A549 (cell line): Measurements from ENCODE around the gene DGAT2.

Experiments used
- CHD2 ChIP-seq: fragments of 150-350 bp; IDR thresholded peaks from 2 replicates; pipeline ENCODE4 v1.6.1; 2014; ENCODE audit warnings: low read length; ENCODE audit not compliant: partially characterized antibody
- E2F6 ChIP-seq: IDR thresholded peaks from 2 replicates; pipeline ENCODE4 v1.6.1; 2012; ENCODE audit warnings: low read depth, borderline replicate concordance
- EP300 ChIP-seq, 2 experiments: fragments of >200 bp; sonication (Bioruptor Twin); formaldehyde crosslinking; IDR thresholded peaks; 2 replicates in 1 of 2; 3 replicates in 1 of 2; pipeline ENCODE4 v1.6.1; 2016 to 2017
- ESRRA ChIP-seq: fragments of 150-350 bp; IDR thresholded peaks from 2 replicates; pipeline ENCODE4 v1.6.1; 2014; ENCODE audit warnings: mild to moderate bottlenecking, low read length, borderline replicate concordance
- MYC ChIP-seq: IDR thresholded peaks from 2 replicates; pipeline ENCODE4 v1.6.1; 2012; ENCODE audit warnings: mild to moderate bottlenecking, inconsistent platforms, low read length, improper control_type of control experiment, borderline replicate concordance
- NPAS2 ChIP-seq: fragments of 250-450 bp; sonication (Bioruptor Pico); IDR thresholded peaks from 2 replicates; pipeline ENCODE4 v1.8.0; 2022; ENCODE audit warnings: mild to moderate bottlenecking, moderate library complexity, borderline replicate concordance
- POLR2A ChIP-seq: IDR thresholded peaks from 2 replicates; pipeline ENCODE4 v1.6.1; 2012; ENCODE audit warnings: mild to moderate bottlenecking, low read length
- TF ChIP-seq, protein P1 (sequence below): fragments of >200 bp; sonication (Bioruptor Twin); formaldehyde crosslinking; IDR thresholded peaks from 3 replicates; pipeline ENCODE4 v1.5.1; 2016
- TF ChIP-seq, protein P2 (sequence below): fragments of 150-350 bp; IDR thresholded peaks from 2 replicates; pipeline ENCODE4 v1.6.1; 2014; ENCODE audit warnings: low read depth, mild to moderate bottlenecking, low read length

- no peak for TF ChIP-seq EP300 (IDR thresholded peaks at IDR 0.05)
- TF ChIP-seq, protein P1, sequence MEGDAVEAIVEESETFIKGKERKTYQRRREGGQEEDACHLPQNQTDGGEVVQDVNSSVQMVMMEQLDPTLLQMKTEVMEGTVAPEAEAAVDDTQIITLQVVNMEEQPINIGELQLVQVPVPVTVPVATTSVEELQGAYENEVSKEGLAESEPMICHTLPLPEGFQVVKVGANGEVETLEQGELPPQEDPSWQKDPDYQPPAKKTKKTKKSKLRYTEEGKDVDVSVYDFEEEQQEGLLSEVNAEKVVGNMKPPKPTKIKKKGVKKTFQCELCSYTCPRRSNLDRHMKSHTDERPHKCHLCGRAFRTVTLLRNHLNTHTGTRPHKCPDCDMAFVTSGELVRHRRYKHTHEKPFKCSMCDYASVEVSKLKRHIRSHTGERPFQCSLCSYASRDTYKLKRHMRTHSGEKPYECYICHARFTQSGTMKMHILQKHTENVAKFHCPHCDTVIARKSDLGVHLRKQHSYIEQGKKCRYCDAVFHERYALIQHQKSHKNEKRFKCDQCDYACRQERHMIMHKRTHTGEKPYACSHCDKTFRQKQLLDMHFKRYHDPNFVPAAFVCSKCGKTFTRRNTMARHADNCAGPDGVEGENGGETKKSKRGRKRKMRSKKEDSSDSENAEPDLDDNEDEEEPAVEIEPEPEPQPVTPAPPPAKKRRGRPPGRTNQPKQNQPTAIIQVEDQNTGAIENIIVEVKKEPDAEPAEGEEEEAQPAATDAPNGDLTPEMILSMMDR = no peak
- no peak for TF ChIP-seq NPAS2
- TF ChIP-seq E2F6 = no peak
- no peak for TF ChIP-seq MYC
- no peak for TF ChIP-seq POLR2A
- no peak for TF ChIP-seq CHD2
- TF ChIP-seq, protein P2, sequence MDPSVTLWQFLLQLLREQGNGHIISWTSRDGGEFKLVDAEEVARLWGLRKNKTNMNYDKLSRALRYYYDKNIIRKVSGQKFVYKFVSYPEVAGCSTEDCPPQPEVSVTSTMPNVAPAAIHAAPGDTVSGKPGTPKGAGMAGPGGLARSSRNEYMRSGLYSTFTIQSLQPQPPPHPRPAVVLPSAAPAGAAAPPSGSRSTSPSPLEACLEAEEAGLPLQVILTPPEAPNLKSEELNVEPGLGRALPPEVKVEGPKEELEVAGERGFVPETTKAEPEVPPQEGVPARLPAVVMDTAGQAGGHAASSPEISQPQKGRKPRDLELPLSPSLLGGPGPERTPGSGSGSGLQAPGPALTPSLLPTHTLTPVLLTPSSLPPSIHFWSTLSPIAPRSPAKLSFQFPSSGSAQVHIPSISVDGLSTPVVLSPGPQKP = no peak
- TF ChIP-seq ESRRA = no peak
These were observed 48.1 kb downstream of the DGAT2 start for GRCh38 chr11:75816561-75817239.
